CD4-positive, alpha-beta T cell (primary cell): Measurements from ENCODE around the gene CNTFR. TPM values are rescaled to one million over a fixed set of nuclear protein-coding genes. Genes with fewer than 3 reads are reported as not detected.

Experiments
- ATAC-seq: fragments of 200-7000 bp; cut with Tn5 transposase; one replicate; pipeline ENCODE4 v1.10.0; 2022; ENCODE audit warnings: mild to moderate bottlenecking; ENCODE audit not compliant: poor library complexity
- CTCF ChIA-PET: fragments of 350-600 bp; sonication (Branson Sonifier 250); formaldehyde crosslinking; loops from one replicate; lab custom pipeline; 2021; ENCODE audit warnings: antibody characterized with exemption, inconsistent platforms; lab: Charles Lee
- POLR2A ChIA-PET: fragments of 350-600 bp; sonication (Branson Sonifier 250); formaldehyde crosslinking; loops from one replicate; lab custom pipeline; 2021; ENCODE audit warnings: antibody characterized with exemption, inconsistent platforms; lab: Charles Lee
- DNase-seq, 14 experiments: peaks; one replicate each; pipeline ENCODE4 v3.0.0-alpha.2; 2013 to 2020; ENCODE audit warnings: mixed read lengths in 2 of 14
- H3K27ac ChIP-seq, 2 donors: one replicate each; pipeline versions ENCODE4 v1.5.1 to v1.7.0; 2013; ENCODE audit warnings: low read length in 2 of 2, low read depth in 1 of 2, mild to moderate bottlenecking in 1 of 2
- H3K27me3 ChIP-seq, 2 experiments: 1 replicate in 1 of 2; 2 replicates in 1 of 2; pipeline versions ENCODE4 v1.6.1 to v1.7.0; 2013; ENCODE audit warnings: low read length in 2 of 2, control low read depth in 1 of 2, mild to moderate bottlenecking in 1 of 2, moderate library complexity in 1 of 2; ENCODE audit not compliant: insufficient read depth in 2 of 2, control insufficient read depth in 1 of 2
- H3K36me3 ChIP-seq: one replicate; pipeline ENCODE4 v1.6.1; 2013; ENCODE audit warnings: low read length, control low read depth; ENCODE audit not compliant: insufficient read depth
- H3K4me1 ChIP-seq: one replicate; pipeline ENCODE4 v1.6.1; 2013; ENCODE audit warnings: low read length, control low read depth; ENCODE audit not compliant: insufficient read depth
- H3K4me3 ChIP-seq: one replicate; pipeline ENCODE4 v1.5.1; 2013; ENCODE audit warnings: mild to moderate bottlenecking, low read length, moderate library complexity
- H3K9me3 ChIP-seq, 2 experiments: 1 replicate in 1 of 2; 2 replicates in 1 of 2; pipeline versions ENCODE4 v1.6.1 to v1.7.0; 2013; ENCODE audit warnings: low read length in 2 of 2, mild to moderate bottlenecking in 2 of 2, control low read depth in 1 of 2, moderate library complexity in 1 of 2; ENCODE audit not compliant: control insufficient read depth in 1 of 2, insufficient read depth in 1 of 2
- H3K27ac Mint-ChIP-seq: one replicate; pipeline ENCODE4 v1.8.0; 2020; ENCODE audit warnings: mixed read lengths
- H3K27me3 Mint-ChIP-seq: one replicate; pipeline ENCODE4 v1.8.0; 2021; ENCODE audit warnings: mixed read lengths
- H3K36me3 Mint-ChIP-seq: one replicate; pipeline ENCODE4 v1.8.0; 2021; ENCODE audit warnings: low read depth, mixed read lengths
- H3K4me1 Mint-ChIP-seq: one replicate; pipeline ENCODE4 v1.8.0; 2021; ENCODE audit warnings: low read depth, mixed read lengths
- H3K4me3 Mint-ChIP-seq: one replicate; pipeline ENCODE4 v1.8.0; 2020; ENCODE audit warnings: mild to moderate bottlenecking, mixed read lengths
- H3K9me3 Mint-ChIP-seq: one replicate; pipeline ENCODE4 v1.8.0; 2020; ENCODE audit warnings: mixed read lengths
- intact Hi-C, 2 experiments: fragments of 100-400 bp; cut with DNase I in 1 of 2; cut with micrococcal nuclease in 1 of 2; formaldehyde crosslinking; loops; one replicate each; pipeline versions ENCODE4 v1.15.1 to v1.9.0; 2023 to 2025; cut with DNase I, micrococcal nuclease
- total RNA-seq, 174 experiments: library from RNA in 2 of 174; stranded (reverse) in 2 of 174; gene quantifications; one replicate each; pipeline ENCODE4 v1.2.3 and lab custom pipeline; 2021 to 2026
- TF ChIP-seq, protein P1 (sequence below): fragments of 200-600 bp; IDR thresholded peaks from one replicate; pipeline ENCODE4 v1.8.0; 2022; ENCODE audit warnings: antibody characterized with exemption, mild to moderate bottlenecking

CNTFR gene
- total RNA-seq, 2 experiments from 2014 or later = not detected

- POLR2A ChIA-PET = no interaction called here
- peaks cover 48 to 72% of the 10 kb centered on the region in 2 experiments for H3K27me3 ChIP-seq
These were observed 9.2 kb downstream of the CNTFR start for GRCh38 chr9:34580358-34580757.

GRCh38 chr9:34579808-34580163 is 9.7 kb downstream of the CNTFR start:
- peaks cover 10% of the 10 kb centered on the region for H3K4me1 Mint-ChIP-seq
- peaks cover 13% of the 10 kb centered on the region for H3K4me1 ChIP-seq
- peaks cover 91% of the 10 kb centered on the region for H3K27me3 Mint-ChIP-seq
- H3K27me3 ChIP-seq = peaks cover 48 to 72% of the 10 kb centered on the region in 2 experiments
- H3K9me3 Mint-ChIP-seq = no peaks in the 10 kb centered on the region
- H3K36me3 ChIP-seq = no peaks in the 10 kb centered on the region
- TF ChIP-seq, protein P1, sequence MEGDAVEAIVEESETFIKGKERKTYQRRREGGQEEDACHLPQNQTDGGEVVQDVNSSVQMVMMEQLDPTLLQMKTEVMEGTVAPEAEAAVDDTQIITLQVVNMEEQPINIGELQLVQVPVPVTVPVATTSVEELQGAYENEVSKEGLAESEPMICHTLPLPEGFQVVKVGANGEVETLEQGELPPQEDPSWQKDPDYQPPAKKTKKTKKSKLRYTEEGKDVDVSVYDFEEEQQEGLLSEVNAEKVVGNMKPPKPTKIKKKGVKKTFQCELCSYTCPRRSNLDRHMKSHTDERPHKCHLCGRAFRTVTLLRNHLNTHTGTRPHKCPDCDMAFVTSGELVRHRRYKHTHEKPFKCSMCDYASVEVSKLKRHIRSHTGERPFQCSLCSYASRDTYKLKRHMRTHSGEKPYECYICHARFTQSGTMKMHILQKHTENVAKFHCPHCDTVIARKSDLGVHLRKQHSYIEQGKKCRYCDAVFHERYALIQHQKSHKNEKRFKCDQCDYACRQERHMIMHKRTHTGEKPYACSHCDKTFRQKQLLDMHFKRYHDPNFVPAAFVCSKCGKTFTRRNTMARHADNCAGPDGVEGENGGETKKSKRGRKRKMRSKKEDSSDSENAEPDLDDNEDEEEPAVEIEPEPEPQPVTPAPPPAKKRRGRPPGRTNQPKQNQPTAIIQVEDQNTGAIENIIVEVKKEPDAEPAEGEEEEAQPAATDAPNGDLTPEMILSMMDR = no peak
- CTCF ChIA-PET = no interaction called here
- H3K9me3 ChIP-seq = peaks cover 0 to 15% of the 10 kb centered on the region in 2 experiments
- H3K4me3 Mint-ChIP-seq = no peak overlapping the region
- intact Hi-C loops = no loop called here
- ATAC-seq = no peak
- POLR2A ChIA-PET = no interaction called here
- no peaks in the 10 kb centered on the region for H3K36me3 Mint-ChIP-seq
- H3K27ac Mint-ChIP-seq = no peak overlapping the region
- DNase-seq = no peak
- H3K4me3 ChIP-seq = no peak overlapping the region
- H3K27ac ChIP-seq = no peak overlapping the region

More at GRCh38 chr9:34580358-34580757, 9.2 kb downstream of the CNTFR start:
- Mint-ChIP-seq H3K4me1 (peaks cover 10% of the 10 kb centered on the region), H3K27me3 (peaks cover 91% of the 10 kb centered on the region), H3K4me3 (no peak overlapping the region), H3K9me3 (no peaks in the 10 kb centered on the region), H3K27ac (no peak overlapping the region), H3K36me3 (no peaks in the 10 kb centered on the region)
- intact Hi-C loops = no loop called here
- H3K36me3 ChIP-seq = no peaks in the 10 kb centered on the region
- TF ChIP-seq, protein P1 = no peak
- no peak for DNase-seq
- H3K4me3 ChIP-seq = no peak overlapping the region
- H3K9me3 ChIP-seq = peaks cover 0 to 15% of the 10 kb centered on the region in 2 experiments
- H3K4me1 ChIP-seq = peaks cover 13% of the 10 kb centered on the region
- H3K27ac ChIP-seq = no peak overlapping the region
- no peak for ATAC-seq
- CTCF ChIA-PET = no interaction called here

DNA sequence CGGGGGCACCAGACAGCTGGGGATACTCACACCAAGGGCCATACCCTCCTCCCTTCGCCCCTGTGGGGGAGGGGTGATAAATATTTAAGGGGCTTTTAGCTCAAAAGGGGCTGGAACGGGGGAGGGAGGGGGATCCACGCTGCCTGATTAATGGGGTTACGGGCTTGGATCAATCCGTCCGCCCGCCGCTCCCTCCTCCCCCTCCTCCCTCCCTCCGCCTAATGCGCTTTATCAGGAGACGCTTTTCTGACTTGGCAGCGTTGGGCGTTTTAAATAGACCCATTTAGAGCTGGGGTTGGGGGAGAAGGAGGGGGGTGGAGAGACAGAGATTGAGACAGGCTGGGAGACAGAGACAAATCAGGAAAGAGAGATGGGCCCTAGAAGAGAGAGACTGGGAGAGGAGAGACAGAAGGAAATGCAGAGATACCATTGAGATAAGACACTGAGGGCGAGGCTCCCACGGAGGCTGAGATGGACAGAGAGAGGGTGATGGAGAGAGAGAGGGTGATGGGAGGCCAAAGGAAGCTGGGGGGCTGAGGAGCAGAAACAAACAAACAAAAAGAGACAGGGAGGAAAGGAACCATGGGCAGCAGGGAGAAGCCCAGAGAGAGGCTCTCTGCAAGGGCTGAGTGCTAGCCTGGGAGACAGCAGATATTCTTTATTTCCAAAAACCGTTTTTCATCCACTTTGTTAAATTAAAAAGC is 10.3 kb downstream of the CNTFR start:
- Histone ChIP-seq H3K4me3 (no peak overlapping the region), H3K4me1 (peaks cover 13% of the 10 kb centered on the region), H3K9me3 (peaks cover 0 to 15% of the 10 kb centered on the region in 2 experiments), H3K27me3 (peaks cover 51 to 71% of the 10 kb centered on the region in 2 experiments), H3K36me3 (no peaks in the 10 kb centered on the region), H3K27ac (no peak overlapping the region)
- TF ChIP-seq, protein P1 = no peak
- no peaks in the 10 kb centered on the region for H3K36me3 Mint-ChIP-seq
- ATAC-seq = no peak
- H3K27me3 Mint-ChIP-seq = peaks cover 91% of the 10 kb centered on the region
- no peak overlapping the region for H3K4me3 Mint-ChIP-seq
- no peaks in the 10 kb centered on the region for H3K9me3 Mint-ChIP-seq
- intact Hi-C loops = no loop called here
- DNase-seq = no peak
- CTCF ChIA-PET = no interaction called here
- peaks cover 10% of the 10 kb centered on the region for H3K4me1 Mint-ChIP-seq
- POLR2A ChIA-PET = no interaction called here
- H3K27ac Mint-ChIP-seq = no peak overlapping the region
